HEK293T (cell line): ENCODE data around the gene NAIF1.

Experiments
- BHLHE40 ChIP-seq: fragments of 450-650 bp; IDR thresholded peaks from 2 replicates; pipeline ENCODE4 v1.6.1; 2016; ENCODE audit warnings: mild to moderate bottlenecking, moderate library complexity, borderline replicate concordance
- FOXM1 ChIP-seq: fragments of 450-650 bp; IDR thresholded peaks from 2 replicates; pipeline ENCODE4 v1.6.1; 2017; ENCODE audit warnings: mild to moderate bottlenecking, borderline replicate concordance
- NFRKB ChIP-seq: fragments of 450-650 bp; IDR thresholded peaks from 2 replicates; pipeline ENCODE4 v1.6.1; 2016; ENCODE audit warnings: mild to moderate bottlenecking, moderate library complexity
- SP1 ChIP-seq: fragments of 450-650 bp; IDR thresholded peaks from 2 replicates; pipeline ENCODE4 v1.6.1; 2017
- SUZ12 ChIP-seq: fragments of 450-650 bp; IDR thresholded peaks from 2 replicates; pipeline ENCODE4 v1.6.1; 2016; ENCODE audit warnings: mild to moderate bottlenecking
- ZNF384 ChIP-seq: fragments of 450-650 bp; IDR thresholded peaks from 2 replicates; pipeline ENCODE4 v1.6.1; 2016

DNA sequence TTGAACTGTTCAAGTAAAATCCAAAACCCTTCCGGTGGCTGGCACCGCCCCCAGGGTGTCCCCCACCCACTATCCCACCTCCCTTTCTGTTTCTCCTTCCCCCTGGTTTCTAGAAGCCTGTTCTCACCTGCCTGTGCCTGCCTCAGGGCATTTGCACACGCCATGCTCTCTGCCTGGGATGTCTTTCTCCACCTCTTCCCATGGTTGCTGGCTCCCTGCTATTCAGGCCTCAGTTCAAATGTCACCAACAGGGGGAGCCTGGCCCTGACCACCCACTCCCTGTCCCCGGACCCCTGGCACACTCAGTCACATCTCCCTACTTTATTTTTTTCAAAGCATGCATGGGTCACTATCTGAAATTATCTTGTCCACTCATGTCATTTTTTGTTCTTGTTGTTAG is 46.4 kb downstream of the NAIF1 start:
- no peak for TF ChIP-seq SUZ12
- TF ChIP-seq NFRKB: no peak
- no peak for TF ChIP-seq FOXM1
- TF ChIP-seq BHLHE40: no peak
- TF ChIP-seq SP1: no peak
- no peak for TF ChIP-seq ZNF384
